Mesenchymal stem cell (in vitro differentiated cells and primary cell): Measurements from ENCODE around the gene NAA11.
A peak's percentile ranks its signal among the peaks of the same experiment; 100 is the strongest.

Source experiments
- DNase-seq: peaks from one replicate; pipeline ENCODE4 v3.0.0-alpha.2; 2013
- H2AFZ ChIP-seq: one replicate; pipeline ENCODE4 v1.6.1; 2013; ENCODE audit warnings: low read depth, mild to moderate bottlenecking, control low read depth, inconsistent platforms, low read length, moderate library complexity
- H2AK5ac ChIP-seq: 2 replicates; pipeline ENCODE4 v1.6.1; 2013; ENCODE audit warnings: low read length, moderate library complexity, mild to moderate bottlenecking, inconsistent platforms; ENCODE audit not compliant: severe bottlenecking
- H2BK120ac ChIP-seq: one replicate; pipeline ENCODE4 v1.6.1; 2013; ENCODE audit warnings: low read depth, mild to moderate bottlenecking, inconsistent platforms, low read length, moderate library complexity
- H2BK12ac ChIP-seq, 2 experiments: one replicate each; pipeline ENCODE4 v1.6.1; 2013; ENCODE audit warnings: inconsistent platforms in 2 of 2, low read length in 2 of 2, mild to moderate bottlenecking in 2 of 2, moderate library complexity in 2 of 2, control low read depth in 1 of 2
- H2BK15ac ChIP-seq: one replicate; pipeline ENCODE4 v1.6.1; 2013; ENCODE audit warnings: mild to moderate bottlenecking, low read depth, inconsistent platforms; ENCODE audit not compliant: poor library complexity, severe bottlenecking
- H2BK5ac ChIP-seq: 2 replicates; pipeline ENCODE4 v1.6.1; 2013; ENCODE audit warnings: low read depth, mild to moderate bottlenecking, low read length, control low read depth, inconsistent platforms; ENCODE audit not compliant: poor library complexity, severe bottlenecking
- H3K14ac ChIP-seq, 2 experiments: one replicate each; pipeline ENCODE4 v1.6.1; 2013; ENCODE audit warnings: inconsistent platforms in 2 of 2, low read length in 2 of 2, control low read depth in 1 of 2, mild to moderate bottlenecking in 1 of 2, moderate library complexity in 1 of 2
- H3K18ac ChIP-seq, 2 experiments: one replicate each; pipeline ENCODE4 v1.6.1; 2013; ENCODE audit warnings: inconsistent platforms in 2 of 2, low read length in 2 of 2, control low read depth in 1 of 2, low read depth in 1 of 2, mild to moderate bottlenecking in 1 of 2
- H3K23ac ChIP-seq, 2 experiments: one replicate each; pipeline ENCODE4 v1.6.1; 2013; ENCODE audit warnings: inconsistent platforms in 2 of 2, low read length in 2 of 2, mild to moderate bottlenecking in 2 of 2, moderate library complexity in 2 of 2, control low read depth in 1 of 2
- H3K27ac ChIP-seq: 2 replicates; pipeline ENCODE4 v1.5.1; 2013; ENCODE audit warnings: mild to moderate bottlenecking, moderate library complexity, low read length, control low read depth, inconsistent platforms; ENCODE audit not compliant: poor library complexity, severe bottlenecking
- H3K27me3 ChIP-seq, 2 experiments: 2 replicates each; pipeline versions ENCODE4 v1.6.1 to v1.7.0; 2013; ENCODE audit warnings: low read length in 2 of 2, mild to moderate bottlenecking in 2 of 2, moderate library complexity in 2 of 2, control low read depth in 1 of 2, inconsistent platforms in 1 of 2; ENCODE audit not compliant: control insufficient read depth in 1 of 2, insufficient read depth in 1 of 2
- H3K36me3 ChIP-seq, 2 experiments: 2 replicates each; pipeline versions ENCODE4 v1.6.1 to v1.7.0; 2013; ENCODE audit warnings: low read length in 2 of 2, control low read depth in 1 of 2, inconsistent platforms in 1 of 2, low read depth in 1 of 2, mild to moderate bottlenecking in 1 of 2; ENCODE audit not compliant: insufficient read depth in 2 of 2, control insufficient read depth in 1 of 2
- H3K4ac ChIP-seq, 2 experiments: one replicate each; pipeline ENCODE4 v1.6.1; 2013; ENCODE audit warnings: inconsistent platforms in 2 of 2, low read length in 2 of 2, mild to moderate bottlenecking in 2 of 2, moderate library complexity in 2 of 2, control low read depth in 1 of 2, low read depth in 1 of 2
- H3K4me1 ChIP-seq: 2 replicates; pipeline ENCODE4 v1.6.1; 2013; ENCODE audit warnings: low read depth, low read length, control low read depth; ENCODE audit not compliant: control insufficient read depth, insufficient read depth
- H3K4me2 ChIP-seq: 2 replicates; pipeline ENCODE4 v1.6.1; 2013; ENCODE audit warnings: low read length, mild to moderate bottlenecking, inconsistent platforms; ENCODE audit not compliant: poor library complexity, severe bottlenecking
- H3K4me3 ChIP-seq, 2 experiments: 2 replicates each; pipeline versions ENCODE4 v1.5.1 to v1.7.0; 2013; ENCODE audit warnings: low read length in 2 of 2, mild to moderate bottlenecking in 2 of 2, control low read depth in 1 of 2, low read depth in 1 of 2; ENCODE audit not compliant: insufficient read depth in 1 of 2
- H3K79me1 ChIP-seq: replicated peaks from 2 replicates; pipeline ENCODE4 v1.6.1; 2013; ENCODE audit warnings: mild to moderate bottlenecking, control low read depth, low read length, inconsistent platforms; ENCODE audit not compliant: poor library complexity, severe bottlenecking
- H3K9ac ChIP-seq: 2 replicates; pipeline ENCODE4 v1.7.0; 2013; ENCODE audit warnings: mild to moderate bottlenecking, low read length, moderate library complexity
- H3K9me3 ChIP-seq: 2 replicates; pipeline ENCODE4 v1.7.0; 2013; ENCODE audit warnings: mild to moderate bottlenecking, low read length; ENCODE audit not compliant: control insufficient read depth
- H4K8ac ChIP-seq: one replicate; pipeline ENCODE4 v1.6.1; 2013; ENCODE audit warnings: inconsistent platforms, mild to moderate bottlenecking, low read length, moderate library complexity
- H4K91ac ChIP-seq: one replicate; pipeline ENCODE4 v1.6.1; 2013; ENCODE audit warnings: mild to moderate bottlenecking, low read length, inconsistent platforms
- WGBS: methylation state at CpG from one replicate; pipeline ENCODE4 v1.1.7; 2013; ENCODE audit warnings: mixed read lengths; 5-methylcytosine and 5-hydroxymethylcytosine counted together

The NAA11 gene

GRCh38 chr4:79273915-79274314 lies 51.9 kb downstream of the NAA11 start:
- no peak overlapping the region for H4K8ac ChIP-seq
- no peaks in the 10 kb centered on the region for H3K36me3 ChIP-seq
- no peaks in the 10 kb centered on the region for H3K79me1 ChIP-seq
- no peak overlapping the region for H3K14ac ChIP-seq
- no peak overlapping the region for H3K18ac ChIP-seq
- H3K27me3 ChIP-seq, result peaks cover 0 to 7% of the 10 kb centered on the region in 2 experiments
- no peak overlapping the region for H2BK12ac ChIP-seq
- no peak overlapping the region for H3K4me2 ChIP-seq
- no peaks in the 10 kb centered on the region for H3K4me1 ChIP-seq
- no peak overlapping the region for H3K9ac ChIP-seq
- no peak overlapping the region for H2BK5ac ChIP-seq
- 62% methylated on average over 1 of the region's 1 CpG for WGBS
- H3K4me3 ChIP-seq, result no peak overlapping the region
- peak; percentile 8 for DNase-seq
- H3K23ac ChIP-seq, result no peak overlapping the region
- H3K9me3 ChIP-seq, result no peaks in the 10 kb centered on the region
- H2BK15ac ChIP-seq, result no peak overlapping the region
- H3K27ac ChIP-seq, result no peak overlapping the region
- no peak overlapping the region for H2AFZ ChIP-seq
- H2BK120ac ChIP-seq, result no peak overlapping the region
- no peak overlapping the region for H3K4ac ChIP-seq
- no peak overlapping the region for H2AK5ac ChIP-seq
- no peak overlapping the region for H4K91ac ChIP-seq

GRCh38 chr4:79272761-79273160 lies 53.1 kb downstream of the NAA11 start:
- H3K79me1 ChIP-seq, result no peaks in the 10 kb centered on the region
- H3K36me3 ChIP-seq, result no peaks in the 10 kb centered on the region
- H3K18ac ChIP-seq, result no peak overlapping the region
- no peak overlapping the region for H3K4me2 ChIP-seq
- H3K9me3 ChIP-seq, result no peaks in the 10 kb centered on the region
- H4K8ac ChIP-seq, result no peak overlapping the region
- H3K14ac ChIP-seq, result no peak overlapping the region
- H3K27me3 ChIP-seq, result peaks cover 0 to 7% of the 10 kb centered on the region in 2 experiments
- no peak overlapping the region for H3K4me3 ChIP-seq
- H3K23ac ChIP-seq, result no peak overlapping the region
- no peak overlapping the region for H3K27ac ChIP-seq
- H4K91ac ChIP-seq, result no peak overlapping the region
- H2BK15ac ChIP-seq, result no peak overlapping the region
- WGBS, result 100% methylated on average over 1 of the region's 4 CpGs
- no peak overlapping the region for H2BK120ac ChIP-seq
- no peak for DNase-seq
- H3K9ac ChIP-seq, result no peak overlapping the region
- H2BK5ac ChIP-seq, result no peak overlapping the region
- H2BK12ac ChIP-seq, result no peak overlapping the region
- H3K4me1 ChIP-seq, result no peaks in the 10 kb centered on the region
- no peak overlapping the region for H2AK5ac ChIP-seq
- no peak overlapping the region for H3K4ac ChIP-seq
- no peak overlapping the region for H2AFZ ChIP-seq

GRCh38 chr4:79272126-79272525 lies 53.7 kb downstream of the NAA11 start:
- Histone ChIP-seq H2AFZ (no peak overlapping the region), H3K23ac (no peak overlapping the region), H3K79me1 (no peaks in the 10 kb centered on the region), H3K9ac (no peak overlapping the region), H3K36me3 (no peaks in the 10 kb centered on the region), H3K4me1 (no peaks in the 10 kb centered on the region), H2BK15ac (no peak overlapping the region), H2AK5ac (no peak overlapping the region), H3K27ac (no peak overlapping the region), H2BK120ac (no peak overlapping the region), H3K4me2 (no peak overlapping the region), H2BK5ac (no peak overlapping the region), H3K18ac (no peak overlapping the region), H3K14ac (no peak overlapping the region), H2BK12ac (no peak overlapping the region), H3K4me3 (no peak overlapping the region), H3K4ac (no peak overlapping the region), H4K8ac (no peak overlapping the region), H4K91ac (no peak overlapping the region), H3K9me3 (no peaks in the 10 kb centered on the region), H3K27me3 (peaks cover 0 to 7% of the 10 kb centered on the region in 2 experiments)
- DNase-seq, result no peak

GRCh38 chr4:79267671-79268070 lies 58.2 kb downstream of the NAA11 start:
- Histone ChIP-seq H3K27ac (no peak overlapping the region), H4K8ac (no peak overlapping the region), H2BK5ac (no peak overlapping the region), H3K9ac (no peak overlapping the region), H3K9me3 (no peaks in the 10 kb centered on the region), H3K23ac (no peak overlapping the region), H2AFZ (no peak overlapping the region), H3K79me1 (no peaks in the 10 kb centered on the region), H3K4ac (no peak overlapping the region), H3K18ac (no peak overlapping the region), H3K4me1 (no peaks in the 10 kb centered on the region), H3K36me3 (no peaks in the 10 kb centered on the region), H2BK12ac (no peak overlapping the region), H2AK5ac (no peak overlapping the region), H3K4me3 (no peak overlapping the region), H4K91ac (no peak overlapping the region), H3K4me2 (no peak overlapping the region), H3K27me3 (peaks cover 0 to 21% of the 10 kb centered on the region in 2 experiments), H2BK120ac (no peak overlapping the region), H2BK15ac (no peak overlapping the region), H3K14ac (no peak overlapping the region)
- DNase-seq, result no peak
- WGBS, result 82% methylated on average over 1 of the region's 1 CpG
